Astrocyte (in vitro differentiated cells and primary cell): ENCODE results near the gene FBXL7. TPM values are rescaled to one million over a fixed set of nuclear protein-coding genes. Genes with fewer than 3 reads are reported as not detected.

Experiments
- DNase-seq: peaks from one replicate; pipeline ENCODE4 v3.0.0-alpha.2; 2010; ENCODE audit warnings: low read depth
- FAIRE-seq: peaks from 2 replicates; lab custom pipeline; 2011; peaks lifted over from hg19 to GRCh38; lab: Jason Lieb, UNC
- H2AFZ ChIP-seq: 2 replicates; pipeline ENCODE4 v1.6.0; 2012; ENCODE audit warnings: low read depth, low read length, inconsistent platforms
- H3K27ac ChIP-seq: 2 replicates; pipeline ENCODE4 v1.5.1; 2011; ENCODE audit warnings: low read depth, low read length, inconsistent platforms
- H3K27me3 ChIP-seq: 2 replicates; pipeline ENCODE4 v1.6.0; 2011; ENCODE audit warnings: low read length, inconsistent platforms; ENCODE audit not compliant: insufficient read depth
- H3K36me3 ChIP-seq: 2 replicates; pipeline ENCODE4 v1.5.1; 2011; ENCODE audit warnings: low read length, inconsistent platforms; ENCODE audit not compliant: insufficient read depth
- H3K4me1 ChIP-seq: 2 replicates; pipeline ENCODE4 v1.5.1; 2011; ENCODE audit warnings: low read length, inconsistent platforms; ENCODE audit not compliant: insufficient read depth
- H3K4me2 ChIP-seq: 2 replicates; pipeline ENCODE4 v1.6.0; 2012; ENCODE audit warnings: low read length, inconsistent platforms
- H3K4me3 ChIP-seq: 2 replicates; pipeline ENCODE4 v1.5.1; 2011; ENCODE audit warnings: low read depth, mild to moderate bottlenecking, low read length, inconsistent platforms; ENCODE audit not compliant: insufficient read depth
- H3K79me2 ChIP-seq: 2 replicates; pipeline ENCODE4 v1.6.0; 2012; ENCODE audit warnings: mild to moderate bottlenecking, low read length, inconsistent platforms; ENCODE audit not compliant: insufficient read depth
- H3K9ac ChIP-seq: 2 replicates; pipeline ENCODE4 v1.6.0; 2012; ENCODE audit warnings: mild to moderate bottlenecking, low read length, inconsistent platforms
- H3K9me3 ChIP-seq: 2 replicates; pipeline ENCODE4 v1.5.1; 2012; ENCODE audit warnings: low read depth, mild to moderate bottlenecking, low read length, inconsistent platforms; ENCODE audit not compliant: insufficient read depth
- H4K20me1 ChIP-seq: 2 replicates; pipeline ENCODE4 v1.6.0; 2012; ENCODE audit warnings: low read length, inconsistent platforms; ENCODE audit not compliant: insufficient read depth
- H3K27ac Mint-ChIP-seq: one replicate; pipeline ENCODE4 v1.8.0; 2021; ENCODE audit warnings: mild to moderate bottlenecking, mixed read lengths; ENCODE audit not compliant: unreplicated experiment
- H3K27me3 Mint-ChIP-seq: one replicate; pipeline ENCODE4 v1.8.0; 2021; ENCODE audit warnings: low read depth, mixed read lengths; ENCODE audit not compliant: unreplicated experiment
- H3K36me3 Mint-ChIP-seq: one replicate; pipeline ENCODE4 v1.8.0; 2021; ENCODE audit warnings: low read depth, mixed read lengths; ENCODE audit not compliant: unreplicated experiment
- H3K4me1 Mint-ChIP-seq: one replicate; pipeline ENCODE4 v1.8.0; 2021; ENCODE audit warnings: low read depth, mixed read lengths; ENCODE audit not compliant: unreplicated experiment
- H3K4me3 Mint-ChIP-seq: one replicate; pipeline ENCODE4 v1.8.0; 2021; ENCODE audit warnings: mild to moderate bottlenecking, moderate library complexity, mixed read lengths; ENCODE audit not compliant: unreplicated experiment
- H3K9me3 Mint-ChIP-seq: one replicate; pipeline ENCODE4 v1.8.0; 2021; ENCODE audit warnings: mild to moderate bottlenecking, mixed read lengths; ENCODE audit not compliant: unreplicated experiment
- CTCF ChIP-seq: IDR thresholded peaks from 2 replicates; pipeline ENCODE4 v1.5.1; 2011; ENCODE audit warnings: low read depth, mild to moderate bottlenecking, inconsistent platforms, low read length, moderate library complexity; ENCODE audit not compliant: insufficient read depth
- EZH2 ChIP-seq: IDR thresholded peaks from 2 replicates; pipeline ENCODE4 v1.6.1; 2012; ENCODE audit warnings: mild to moderate bottlenecking, low read length, inconsistent platforms; ENCODE audit not compliant: insufficient read depth
- total RNA-seq: library from RNA; stranded (reverse); gene quantifications from 2 replicates; pipeline ENCODE4 v1.2.1, GENCODE V29; 2021

FBXL7 gene
- total RNA-seq, 1 donor from 2014 or later: 21.0 TPM

GRCh38 chr5:15526413-15526812, 26.4 kb downstream of the FBXL7 start:
- Mint-ChIP-seq H3K9me3 (peaks cover 3% of the 10 kb centered on the region), H3K27ac (peak overlapping the region; percentile 15), H3K4me3 (no peak overlapping the region), H3K27me3 (no peaks in the 10 kb centered on the region), H3K36me3 (peaks cover 2% of the 10 kb centered on the region), H3K4me1 (peaks cover 16% of the 10 kb centered on the region)
- no peaks in the 10 kb centered on the region for H3K36me3 ChIP-seq
- H3K4me3 ChIP-seq: no peak overlapping the region
- peaks cover 61% of the 10 kb centered on the region for H4K20me1 ChIP-seq
- H3K9me3 ChIP-seq: no peaks in the 10 kb centered on the region
- no peak overlapping the region for H2AFZ ChIP-seq
- H3K4me2 ChIP-seq: no peak overlapping the region
- peaks cover 46% of the 10 kb centered on the region for H3K79me2 ChIP-seq
- no peak overlapping the region for H3K27ac ChIP-seq
- DNase-seq: no peak
- H3K4me1 ChIP-seq: peaks cover 4% of the 10 kb centered on the region
- FAIRE-seq: no peak
- TF ChIP-seq CTCF: no peak
- no peak for TF ChIP-seq EZH2
- H3K9ac ChIP-seq: no peak overlapping the region
- H3K27me3 ChIP-seq: no peaks in the 10 kb centered on the region

GRCh38 chr5:15528476-15528875, 28.5 kb downstream of the FBXL7 start:
- Histone ChIP-seq H2AFZ (no peak overlapping the region), H3K9me3 (no peaks in the 10 kb centered on the region), H4K20me1 (peaks cover 63% of the 10 kb centered on the region), H3K27me3 (no peaks in the 10 kb centered on the region), H3K27ac (no peak overlapping the region), H3K4me2 (no peak overlapping the region), H3K4me1 (peaks cover 5% of the 10 kb centered on the region), H3K4me3 (no peak overlapping the region), H3K79me2 (peaks cover 38% of the 10 kb centered on the region), H3K36me3 (no peaks in the 10 kb centered on the region), H3K9ac (no peak overlapping the region)
- Mint-ChIP-seq H3K9me3 (peaks cover 3% of the 10 kb centered on the region), H3K36me3 (peaks cover 9% of the 10 kb centered on the region), H3K4me1 (peaks cover 7% of the 10 kb centered on the region), H3K4me3 (no peak overlapping the region), H3K27ac (no peak overlapping the region), H3K27me3 (no peaks in the 10 kb centered on the region)
- TF ChIP-seq CTCF (no peak), EZH2 (no peak)
- FAIRE-seq (no peak), DNase-seq (no peak)

- H3K79me2 ChIP-seq: peaks cover 33% of the 10 kb centered on the region
- H4K20me1 ChIP-seq: peaks cover 62% of the 10 kb centered on the region
- Mint-ChIP-seq H3K27ac (no peak overlapping the region), H3K4me1 (peaks cover 7% of the 10 kb centered on the region), H3K9me3 (peaks cover 3% of the 10 kb centered on the region), H3K36me3 (peaks cover 9% of the 10 kb centered on the region), H3K27me3 (no peaks in the 10 kb centered on the region), H3K4me3 (no peak overlapping the region)
- no peak for FAIRE-seq
- no peaks in the 10 kb centered on the region for H3K9me3 ChIP-seq
- no peak overlapping the region for H3K9ac ChIP-seq
- no peaks in the 10 kb centered on the region for H3K36me3 ChIP-seq
- TF ChIP-seq EZH2 (no peak), CTCF (no peak)
- no peaks in the 10 kb centered on the region for H3K27me3 ChIP-seq
- H3K27ac ChIP-seq: no peak overlapping the region
- no peak overlapping the region for H3K4me3 ChIP-seq
- H3K4me2 ChIP-seq: no peak overlapping the region
- peaks cover 8% of the 10 kb centered on the region for H3K4me1 ChIP-seq
- no peak overlapping the region for H2AFZ ChIP-seq
- no peak for DNase-seq
Observed at GRCh38 chr5:15529013-15529412, 29.0 kb downstream of the FBXL7 start.
